ENCODE data around the gene ENTPD7.

Gene ENTPD7

DNA sequence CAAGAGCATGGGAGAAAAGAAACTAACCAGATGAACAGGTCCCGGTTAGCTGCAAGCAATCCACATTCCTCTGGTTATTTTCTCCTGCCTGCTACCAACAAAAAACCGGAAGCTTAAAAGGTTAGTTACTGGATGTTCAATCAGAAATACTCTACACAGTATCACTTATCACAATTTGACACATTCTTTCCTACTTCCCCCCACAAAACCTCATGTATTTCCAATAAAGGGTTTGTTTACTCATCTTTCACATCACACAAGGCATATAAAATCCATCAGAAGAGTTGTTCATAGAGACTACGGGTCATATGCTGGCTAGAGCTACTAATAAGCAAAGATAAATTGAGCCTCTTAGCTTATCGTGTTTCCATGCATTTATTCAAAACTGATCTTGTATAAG, 43.9 kb upstream of the ENTPD7 start:
- H3K18ac ChIP-seq (ENCODE audit: low read length): no peak overlapping the region
- no CpG with 5 or more reads among the region's 4 CpGs for WGBS (ENCODE audit: extremely low coverage, insufficient coverage, insufficient read length)
- no peak overlapping the region for H2AK5ac ChIP-seq (ENCODE audit: low read length)
- no peak overlapping the region for H2BK120ac ChIP-seq (ENCODE audit: insufficient read depth, low read length, poor library complexity)
- H3K27me3 ChIP-seq (ENCODE audit: insufficient read depth, low read length): no peaks in the 10 kb centered on the region
- DNase-seq: peak in 1 of 2 donors; percentile 45
- H3K23ac ChIP-seq (ENCODE audit: low read length): no peak overlapping the region
- H3K36me3 ChIP-seq (ENCODE audit: control insufficient read depth in 1 of 2, insufficient read depth in 2 of 2, low read length in 2 of 2): peaks cover 8 to 16% of the 10 kb centered on the region in 2 experiments
- H2AFZ ChIP-seq (ENCODE audit: insufficient read depth, low read length, poor library complexity): no peak overlapping the region
- no peak overlapping the region for H3K4me2 ChIP-seq (ENCODE audit: low read length)
- H3K27ac ChIP-seq (ENCODE audit: low read depth, low read length): no peak overlapping the region
- no peak overlapping the region for H4K91ac ChIP-seq (ENCODE audit: low read depth, low read length)
- no peak overlapping the region for H4K12ac ChIP-seq (ENCODE audit: low read depth, low read length)
- peaks cover 3% of the 10 kb centered on the region for H3K79me2 ChIP-seq (ENCODE audit: control insufficient read depth, insufficient read depth, low read length, poor library complexity)
- H3K4me3 ChIP-seq (ENCODE audit: low read depth, low read length): no peak overlapping the region
- H3K9ac ChIP-seq (ENCODE audit: low read length): no peak overlapping the region
- H2BK5ac ChIP-seq (ENCODE audit: low read depth, low read length, poor library complexity): no peak overlapping the region
- no peaks in the 10 kb centered on the region for H3K79me1 ChIP-seq (ENCODE audit: low read length)
- no peaks in the 10 kb centered on the region for H3K4me1 ChIP-seq (ENCODE audit: control insufficient read depth in 1 of 2, insufficient read depth in 2 of 2, low read length in 2 of 2)
- H4K8ac ChIP-seq (ENCODE audit: low read depth, low read length): no peak overlapping the region
- H2BK12ac ChIP-seq (ENCODE audit: low read length): no peak overlapping the region
- H3K9me3 ChIP-seq (ENCODE audit: insufficient read depth, low read depth, low read length): no peaks in the 10 kb centered on the region
- H3K14ac ChIP-seq (ENCODE audit: low read length): no peak overlapping the region
- no peak overlapping the region for H3K4ac ChIP-seq (ENCODE audit: low read depth, low read length)

GRCh38 chr10:99617696-99618095, 41.6 kb upstream of the ENTPD7 start:
- Histone ChIP-seq H2AFZ (ENCODE audit: insufficient read depth, low read length, poor library complexity) (no peak overlapping the region), H3K27ac (ENCODE audit: low read depth, low read length) (no peak overlapping the region)
- no CpG with 5 or more reads among the region's 2 CpGs for WGBS (ENCODE audit: extremely low coverage, insufficient coverage, insufficient read length)

GRCh38 chr10:99619090-99619800, 40.1 kb upstream of the ENTPD7 start:
- H4K8ac ChIP-seq (ENCODE audit: low read depth, low read length): no peak overlapping the region
- H3K79me1 ChIP-seq (ENCODE audit: low read length): peaks cover 11% of the 10 kb centered on the region
- no peak overlapping the region for H4K91ac ChIP-seq (ENCODE audit: low read depth, low read length)
- no peak overlapping the region for H2AFZ ChIP-seq (ENCODE audit: insufficient read depth, low read length, poor library complexity)
- peaks cover 2 to 4% of the 10 kb centered on the region in 2 experiments for H3K4me1 ChIP-seq (ENCODE audit: control insufficient read depth in 1 of 2, insufficient read depth in 2 of 2, low read length in 2 of 2)
- no peaks in the 10 kb centered on the region for H3K36me3 ChIP-seq (ENCODE audit: control insufficient read depth in 1 of 2, insufficient read depth in 2 of 2, low read length in 2 of 2)
- no peak overlapping the region for H2BK120ac ChIP-seq (ENCODE audit: insufficient read depth, low read length, poor library complexity)
- 100% methylated on average over 1 of the region's 9 CpGs for WGBS (ENCODE audit: extremely low coverage, insufficient coverage, insufficient read length)
- H3K4me2 ChIP-seq (ENCODE audit: low read length): peak overlapping the region; percentile 94
- peaks cover 8% of the 10 kb centered on the region for H3K79me2 ChIP-seq (ENCODE audit: control insufficient read depth, insufficient read depth, low read length, poor library complexity)
- H3K14ac ChIP-seq (ENCODE audit: low read length): no peak overlapping the region
- no peak overlapping the region for H2BK5ac ChIP-seq (ENCODE audit: low read depth, low read length, poor library complexity)
- no peak overlapping the region for H2AK5ac ChIP-seq (ENCODE audit: low read length)
- H3K18ac ChIP-seq (ENCODE audit: low read length): no peak overlapping the region
- H3K27me3 ChIP-seq (ENCODE audit: insufficient read depth, low read length): no peaks in the 10 kb centered on the region
- peak overlapping the region; percentile 15 for H3K9ac ChIP-seq (ENCODE audit: low read length)
- peak overlapping the region; percentile 94 for H3K4me3 ChIP-seq (ENCODE audit: low read depth, low read length)
- no peak overlapping the region for H3K23ac ChIP-seq (ENCODE audit: low read length)
- no peak for DNase-seq
- H3K27ac ChIP-seq (ENCODE audit: low read depth, low read length): no peak overlapping the region
- H4K12ac ChIP-seq (ENCODE audit: low read depth, low read length): no peak overlapping the region
- no peaks in the 10 kb centered on the region for H3K9me3 ChIP-seq (ENCODE audit: insufficient read depth, low read depth, low read length)
- H3K4ac ChIP-seq (ENCODE audit: low read depth, low read length): peak overlapping the region; percentile 40
- H2BK12ac ChIP-seq (ENCODE audit: low read length): no peak overlapping the region

More at GRCh38 chr10:99617696-99618095, 41.6 kb upstream of the ENTPD7 start:
- H3K4me2 ChIP-seq (ENCODE audit: low read length): no peak overlapping the region
- H3K23ac ChIP-seq (ENCODE audit: low read length): no peak overlapping the region
- no peak overlapping the region for H2BK5ac ChIP-seq (ENCODE audit: low read depth, low read length, poor library complexity)
- peaks cover 8% of the 10 kb centered on the region for H3K79me2 ChIP-seq (ENCODE audit: control insufficient read depth, insufficient read depth, low read length, poor library complexity)
- no peak overlapping the region for H3K18ac ChIP-seq (ENCODE audit: low read length)
- no peak overlapping the region for H2BK120ac ChIP-seq (ENCODE audit: insufficient read depth, low read length, poor library complexity)
- H4K8ac ChIP-seq (ENCODE audit: low read depth, low read length): no peak overlapping the region
- no peak overlapping the region for H3K14ac ChIP-seq (ENCODE audit: low read length)
- peaks cover 11% of the 10 kb centered on the region for H3K79me1 ChIP-seq (ENCODE audit: low read length)
- no peak overlapping the region for H3K4me3 ChIP-seq (ENCODE audit: low read depth, low read length)
- H3K36me3 ChIP-seq (ENCODE audit: control insufficient read depth in 1 of 2, insufficient read depth in 2 of 2, low read length in 2 of 2): peaks cover 0 to 7% of the 10 kb centered on the region in 2 experiments
- no peak overlapping the region for H2BK12ac ChIP-seq (ENCODE audit: low read length)
- peaks cover 2 to 4% of the 10 kb centered on the region in 2 experiments for H3K4me1 ChIP-seq (ENCODE audit: control insufficient read depth in 1 of 2, insufficient read depth in 2 of 2, low read length in 2 of 2)
- H3K9me3 ChIP-seq (ENCODE audit: insufficient read depth, low read depth, low read length): no peaks in the 10 kb centered on the region
- no peak overlapping the region for H3K9ac ChIP-seq (ENCODE audit: low read length)
- no peak overlapping the region for H4K12ac ChIP-seq (ENCODE audit: low read depth, low read length)
- DNase-seq: no peak
- no peak overlapping the region for H4K91ac ChIP-seq (ENCODE audit: low read depth, low read length)
- H3K27me3 ChIP-seq (ENCODE audit: insufficient read depth, low read length): no peaks in the 10 kb centered on the region
- no peak overlapping the region for H2AK5ac ChIP-seq (ENCODE audit: low read length)
- no peak overlapping the region for H3K4ac ChIP-seq (ENCODE audit: low read depth, low read length)

DNA sequence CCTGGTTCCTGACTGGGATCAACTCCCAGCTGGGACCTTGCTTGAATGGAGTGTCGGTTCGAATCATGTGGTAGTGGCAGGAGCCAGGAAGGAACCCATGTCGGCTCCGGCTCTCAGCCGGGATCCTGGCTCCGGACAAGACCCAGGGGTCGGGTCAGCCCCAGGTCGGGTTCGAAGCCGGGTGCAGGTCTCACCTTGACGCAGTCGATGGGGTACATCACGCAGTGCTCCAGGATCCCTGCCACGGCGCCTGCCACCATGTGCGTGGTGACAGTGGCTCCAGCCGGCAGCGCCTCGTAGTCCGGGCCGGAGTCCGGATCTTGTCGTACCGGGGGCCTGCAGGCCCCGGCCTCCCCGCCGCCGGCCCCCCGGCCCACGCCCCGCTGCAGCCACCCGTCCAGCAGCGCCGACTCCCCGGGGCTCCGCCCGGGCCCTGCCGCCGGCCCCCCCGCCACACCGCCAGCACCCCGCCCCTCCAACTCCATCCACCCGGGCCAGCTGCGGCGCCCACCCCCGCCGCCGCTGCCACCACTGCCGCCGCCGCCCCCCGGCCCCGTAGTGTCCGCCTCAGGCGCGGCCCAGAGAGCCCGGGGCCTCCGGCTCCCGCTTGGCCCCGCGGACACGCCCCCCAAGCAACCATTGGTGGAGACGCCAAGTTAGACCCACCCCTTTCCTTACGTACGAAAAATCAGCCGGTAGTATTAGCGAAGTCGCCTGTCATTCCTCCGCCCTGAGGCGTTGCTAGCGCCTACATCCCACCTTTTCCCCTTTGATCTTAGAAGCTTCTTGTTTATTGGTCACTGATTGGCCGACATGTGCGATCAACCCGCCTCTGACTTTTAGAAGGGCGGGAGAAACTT, 39.2 kb upstream of the ENTPD7 start, which contains the start of gene SLC25A28:
Gene SLC25A28 (minus strand): TSS at position 589 of the 860 bp plus-strand sequence. CDS start 104 bp downstream, at position 485.
- H4K8ac ChIP-seq (ENCODE audit: low read depth, low read length): peak within 1 kb of the TSS; percentile 93
- H3K79me1 ChIP-seq (ENCODE audit: low read length): peaks cover 11% of the 10 kb centered on the region
- H4K91ac ChIP-seq (ENCODE audit: low read depth, low read length): peak within 1 kb of the TSS; percentile 80
- WGBS (ENCODE audit: extremely low coverage, insufficient coverage, insufficient read length): no CpG with 5 or more reads among the region's 75 CpGs
- peak within 1 kb of the TSS; percentile 87 for H3K18ac ChIP-seq (ENCODE audit: low read length)
- peak within 1 kb of the TSS; percentile 94 for H3K4me3 ChIP-seq (ENCODE audit: low read depth, low read length)
- H3K4me2 ChIP-seq (ENCODE audit: low read length): peak within 1 kb of the TSS; percentile 94
- H3K9ac ChIP-seq (ENCODE audit: low read length): peak within 1 kb of the TSS; percentile 84
- H3K27me3 ChIP-seq (ENCODE audit: insufficient read depth, low read length): no peaks in the 10 kb centered on the region
- peak within 1 kb of the TSS; percentile 50 for H3K4ac ChIP-seq (ENCODE audit: low read depth, low read length)
- peak within 1 kb of the TSS; percentile 88 for H2BK5ac ChIP-seq (ENCODE audit: low read depth, low read length, poor library complexity)
- H3K14ac ChIP-seq (ENCODE audit: low read length): peak within 1 kb of the TSS; percentile 81
- no peaks in the 10 kb centered on the region for H3K9me3 ChIP-seq (ENCODE audit: insufficient read depth, low read depth, low read length)
- peaks cover 8% of the 10 kb centered on the region for H3K79me2 ChIP-seq (ENCODE audit: control insufficient read depth, insufficient read depth, low read length, poor library complexity)
- peak; percentile 100 for DNase-seq
- peak within 1 kb of the TSS; percentile 92 for H3K27ac ChIP-seq (ENCODE audit: low read depth, low read length)
- H4K12ac ChIP-seq (ENCODE audit: low read depth, low read length): peak within 1 kb of the TSS; percentile 90
- peak within 1 kb of the TSS; percentile 55 for H2AK5ac ChIP-seq (ENCODE audit: low read length)
- H2AFZ ChIP-seq (ENCODE audit: insufficient read depth, low read length, poor library complexity): peak within 1 kb of the TSS; percentile 85
- H2BK120ac ChIP-seq (ENCODE audit: insufficient read depth, low read length, poor library complexity): peak within 1 kb of the TSS; percentile 91
- H3K4me1 ChIP-seq (ENCODE audit: control insufficient read depth in 1 of 2, insufficient read depth in 2 of 2, low read length in 2 of 2): peaks cover 2 to 4% of the 10 kb centered on the region in 2 experiments
- H3K23ac ChIP-seq (ENCODE audit: low read length): no peak within 1 kb of the TSS
- no peaks in the 10 kb centered on the region for H3K36me3 ChIP-seq (ENCODE audit: control insufficient read depth in 1 of 2, insufficient read depth in 2 of 2, low read length in 2 of 2)
- H2BK12ac ChIP-seq (ENCODE audit: low read length): peak within 1 kb of the TSS; percentile 18

Measured in trophoblast cell (in vitro differentiated cells and primary cell).